DND-41 (cell line): ENCODE results near the gene DHX30.

Experiments
- EZH2 ChIP-seq: IDR thresholded peaks from 3 replicates; pipeline ENCODE4 v1.6.1; 2012; ENCODE audit warnings: borderline replicate concordance, low read depth, mild to moderate bottlenecking, moderate library complexity, low read length, inconsistent platforms; ENCODE audit not compliant: severe bottlenecking
- TF ChIP-seq, protein P1 (sequence below): IDR thresholded peaks from 2 replicates; pipeline ENCODE4 v1.5.1; 2012; ENCODE audit warnings: borderline replicate concordance, low read length, moderate library complexity, mild to moderate bottlenecking; ENCODE audit not compliant: poor library complexity, severe bottlenecking; ENCODE audit errors: extremely low read depth

DNA sequence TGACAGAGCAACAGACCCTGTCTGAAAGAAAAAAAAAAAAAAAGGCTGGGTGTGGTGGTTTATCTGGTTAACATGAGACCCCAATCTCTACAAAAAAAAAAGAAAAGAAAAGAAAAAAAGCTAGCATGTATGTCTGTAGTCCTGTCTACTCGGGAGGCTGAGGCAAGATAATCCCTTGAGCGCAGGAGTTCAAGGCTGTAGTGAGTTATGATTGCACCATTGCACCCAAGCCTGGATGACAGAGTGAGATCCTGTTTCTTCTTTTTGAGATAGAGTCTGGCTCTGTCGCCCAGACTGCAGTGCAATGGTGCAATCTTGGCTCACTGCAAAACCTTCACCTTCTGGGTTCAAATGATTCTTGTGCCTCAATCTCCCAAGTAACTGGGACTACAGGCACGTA, 8.4 kb upstream of the DHX30 start:
- TF ChIP-seq, protein P1, sequence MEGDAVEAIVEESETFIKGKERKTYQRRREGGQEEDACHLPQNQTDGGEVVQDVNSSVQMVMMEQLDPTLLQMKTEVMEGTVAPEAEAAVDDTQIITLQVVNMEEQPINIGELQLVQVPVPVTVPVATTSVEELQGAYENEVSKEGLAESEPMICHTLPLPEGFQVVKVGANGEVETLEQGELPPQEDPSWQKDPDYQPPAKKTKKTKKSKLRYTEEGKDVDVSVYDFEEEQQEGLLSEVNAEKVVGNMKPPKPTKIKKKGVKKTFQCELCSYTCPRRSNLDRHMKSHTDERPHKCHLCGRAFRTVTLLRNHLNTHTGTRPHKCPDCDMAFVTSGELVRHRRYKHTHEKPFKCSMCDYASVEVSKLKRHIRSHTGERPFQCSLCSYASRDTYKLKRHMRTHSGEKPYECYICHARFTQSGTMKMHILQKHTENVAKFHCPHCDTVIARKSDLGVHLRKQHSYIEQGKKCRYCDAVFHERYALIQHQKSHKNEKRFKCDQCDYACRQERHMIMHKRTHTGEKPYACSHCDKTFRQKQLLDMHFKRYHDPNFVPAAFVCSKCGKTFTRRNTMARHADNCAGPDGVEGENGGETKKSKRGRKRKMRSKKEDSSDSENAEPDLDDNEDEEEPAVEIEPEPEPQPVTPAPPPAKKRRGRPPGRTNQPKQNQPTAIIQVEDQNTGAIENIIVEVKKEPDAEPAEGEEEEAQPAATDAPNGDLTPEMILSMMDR, result no peak
- no peak for TF ChIP-seq EZH2
